ENCODE results near the gene AQP1. TPM values are rescaled to one million over a fixed set of nuclear protein-coding genes. Genes with fewer than 3 reads are reported as not detected.

AQP1 gene
- total RNA-seq, 1 donor from 2014 or later, result 6.0 TPM

DNA sequence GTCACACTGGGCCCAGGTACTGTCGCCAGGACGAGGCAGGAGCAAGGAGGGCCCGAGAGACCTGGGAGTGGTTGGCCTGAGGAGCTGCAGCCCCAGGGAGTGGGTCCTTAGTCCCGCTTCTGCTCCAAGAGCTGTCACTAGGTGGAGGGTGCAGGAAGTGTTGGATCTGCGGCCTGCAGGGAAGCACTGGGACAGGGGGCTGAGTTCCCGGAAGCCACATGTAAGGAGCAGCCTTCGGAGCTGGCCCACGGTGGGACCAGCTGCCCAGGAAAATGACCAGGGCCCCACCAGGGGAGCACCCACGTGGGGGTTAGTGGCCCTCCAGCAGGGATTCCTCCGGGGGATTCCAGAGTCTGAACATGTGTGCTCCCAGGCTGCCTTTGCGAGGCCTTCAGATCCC is 9.2 kb upstream of the AQP1 start:
- Mint-ChIP-seq H3K4me3 (no peak overlapping the region), H3K27me3 (no peaks in the 10 kb centered on the region), H3K36me3 (no peaks in the 10 kb centered on the region), H3K4me1 (ENCODE audit: unreplicated experiment) (peaks cover 12% of the 10 kb centered on the region), H3K27ac (no peak overlapping the region), H3K9me3 (no peaks in the 10 kb centered on the region)
- TF ChIP-seq, protein P1, sequence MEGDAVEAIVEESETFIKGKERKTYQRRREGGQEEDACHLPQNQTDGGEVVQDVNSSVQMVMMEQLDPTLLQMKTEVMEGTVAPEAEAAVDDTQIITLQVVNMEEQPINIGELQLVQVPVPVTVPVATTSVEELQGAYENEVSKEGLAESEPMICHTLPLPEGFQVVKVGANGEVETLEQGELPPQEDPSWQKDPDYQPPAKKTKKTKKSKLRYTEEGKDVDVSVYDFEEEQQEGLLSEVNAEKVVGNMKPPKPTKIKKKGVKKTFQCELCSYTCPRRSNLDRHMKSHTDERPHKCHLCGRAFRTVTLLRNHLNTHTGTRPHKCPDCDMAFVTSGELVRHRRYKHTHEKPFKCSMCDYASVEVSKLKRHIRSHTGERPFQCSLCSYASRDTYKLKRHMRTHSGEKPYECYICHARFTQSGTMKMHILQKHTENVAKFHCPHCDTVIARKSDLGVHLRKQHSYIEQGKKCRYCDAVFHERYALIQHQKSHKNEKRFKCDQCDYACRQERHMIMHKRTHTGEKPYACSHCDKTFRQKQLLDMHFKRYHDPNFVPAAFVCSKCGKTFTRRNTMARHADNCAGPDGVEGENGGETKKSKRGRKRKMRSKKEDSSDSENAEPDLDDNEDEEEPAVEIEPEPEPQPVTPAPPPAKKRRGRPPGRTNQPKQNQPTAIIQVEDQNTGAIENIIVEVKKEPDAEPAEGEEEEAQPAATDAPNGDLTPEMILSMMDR (conservative IDR thresholded peaks at IDR 0.05), result no peak
- no peak for DNase-seq (ENCODE audit: extremely low spot score, unreplicated experiment)

DNA sequence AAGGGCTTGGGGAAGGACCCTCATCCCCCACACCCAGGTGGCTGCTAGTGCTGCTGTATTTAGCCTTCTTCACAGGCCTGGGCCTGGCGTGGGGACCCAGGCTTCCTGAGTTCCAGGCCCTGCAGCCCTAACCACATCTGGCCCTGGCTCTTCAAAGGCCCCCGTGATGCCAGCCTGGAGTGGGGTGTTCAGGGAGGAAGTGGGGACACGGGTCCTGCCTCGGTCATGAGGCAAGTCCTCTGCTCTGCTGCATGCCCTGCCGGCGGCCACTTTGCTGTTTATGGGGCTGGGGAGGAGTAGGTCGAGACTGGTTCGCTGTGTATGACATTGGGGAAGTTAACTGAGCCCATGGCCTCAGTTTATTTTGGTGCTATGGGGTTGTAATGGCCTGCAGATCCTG is 8.5 kb upstream of the AQP1 start:
- H3K4me3 Mint-ChIP-seq, result no peak overlapping the region
- TF ChIP-seq, protein P1 (conservative IDR thresholded peaks at IDR 0.05), result no peak
- H3K4me1 Mint-ChIP-seq (ENCODE audit: unreplicated experiment), result peaks cover 7% of the 10 kb centered on the region
- no peak for DNase-seq (ENCODE audit: extremely low spot score, unreplicated experiment)
- H3K27me3 Mint-ChIP-seq, result no peaks in the 10 kb centered on the region
- no peaks in the 10 kb centered on the region for H3K9me3 Mint-ChIP-seq
- no peak overlapping the region for H3K27ac Mint-ChIP-seq
- no peaks in the 10 kb centered on the region for H3K36me3 Mint-ChIP-seq

DNA sequence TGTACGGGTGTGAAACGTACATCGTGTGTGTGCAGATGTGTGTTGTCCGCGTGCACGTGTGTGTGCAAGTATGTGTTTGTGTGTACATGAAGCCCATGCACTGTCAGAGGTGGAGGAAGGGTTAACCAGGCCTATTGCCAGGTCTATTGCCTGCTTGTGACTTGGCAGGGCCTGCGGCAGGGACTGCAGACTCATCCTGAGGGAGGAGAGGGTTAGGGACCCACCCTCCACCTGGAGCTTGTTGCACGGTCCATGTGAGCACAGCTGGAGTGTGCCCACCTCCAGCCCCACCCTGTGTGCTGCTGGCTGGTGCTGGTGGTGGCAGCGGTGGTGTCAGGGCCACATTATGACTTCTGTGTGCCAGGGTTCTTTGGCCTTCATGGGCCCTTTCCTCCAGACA is 7.1 kb upstream of the AQP1 start:
- Mint-ChIP-seq H3K36me3 (no peaks in the 10 kb centered on the region), H3K27ac (no peak overlapping the region), H3K4me1 (ENCODE audit: unreplicated experiment) (peaks cover 7% of the 10 kb centered on the region), H3K9me3 (no peaks in the 10 kb centered on the region), H3K4me3 (no peak overlapping the region), H3K27me3 (no peaks in the 10 kb centered on the region)
- TF ChIP-seq, protein P1 (conservative IDR thresholded peaks at IDR 0.05), result no peak
- DNase-seq (ENCODE audit: extremely low spot score, unreplicated experiment), result no peak

DNA sequence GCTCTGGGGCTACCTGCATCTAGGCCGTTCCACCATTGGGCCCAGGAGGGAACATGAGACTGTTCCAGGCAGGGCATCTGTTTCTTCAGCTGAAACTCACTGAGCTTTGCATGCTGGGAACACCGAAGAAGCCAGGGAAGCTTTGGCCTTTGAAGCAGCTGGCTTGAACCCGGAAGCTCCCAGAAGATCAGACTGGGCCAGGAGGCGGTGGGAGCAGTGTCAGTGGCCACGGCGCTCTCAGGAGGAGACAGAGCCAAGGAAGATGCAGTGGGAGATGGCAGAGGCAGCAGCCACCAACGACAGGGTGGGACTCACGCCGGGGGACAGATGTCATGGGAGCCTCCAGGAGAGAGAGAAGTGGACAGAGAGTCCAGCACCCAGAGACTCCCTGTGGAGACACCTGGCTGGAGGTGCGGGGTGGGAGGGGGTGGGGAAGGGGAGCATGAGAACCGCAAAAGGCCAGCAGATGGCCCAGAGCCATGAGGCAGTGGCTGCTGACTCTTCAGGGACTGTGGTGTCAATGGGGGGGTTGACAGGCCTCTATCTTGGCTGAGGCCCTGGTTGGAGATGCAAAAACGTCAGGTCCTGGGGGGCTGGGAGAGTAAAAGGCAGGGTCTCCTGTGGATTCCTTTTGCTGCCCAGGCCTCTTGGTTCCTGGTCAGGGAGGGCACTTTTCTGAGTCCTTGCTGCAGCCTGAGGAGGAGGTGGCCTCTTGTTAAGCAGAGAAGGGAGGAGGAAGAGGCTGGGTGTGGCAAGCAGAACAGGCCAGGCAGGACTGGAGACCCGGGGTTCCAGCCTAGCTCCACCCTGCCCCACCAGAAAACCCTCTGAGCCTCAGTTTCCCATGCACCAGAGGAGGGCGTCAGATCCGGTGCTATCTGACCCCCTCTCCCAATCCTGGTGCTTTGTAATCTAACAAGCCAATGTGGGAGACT is 6.3 kb upstream of the AQP1 start:
- DNase-seq (ENCODE audit: extremely low spot score, unreplicated experiment), result no peak
- TF ChIP-seq, protein P1 (conservative IDR thresholded peaks at IDR 0.05), result no peak
- Mint-ChIP-seq H3K27me3 (no peaks in the 10 kb centered on the region), H3K4me1 (ENCODE audit: unreplicated experiment) (peaks cover 7% of the 10 kb centered on the region), H3K36me3 (no peaks in the 10 kb centered on the region), H3K4me3 (no peak overlapping the region), H3K9me3 (no peaks in the 10 kb centered on the region), H3K27ac (no peak overlapping the region)

DNA sequence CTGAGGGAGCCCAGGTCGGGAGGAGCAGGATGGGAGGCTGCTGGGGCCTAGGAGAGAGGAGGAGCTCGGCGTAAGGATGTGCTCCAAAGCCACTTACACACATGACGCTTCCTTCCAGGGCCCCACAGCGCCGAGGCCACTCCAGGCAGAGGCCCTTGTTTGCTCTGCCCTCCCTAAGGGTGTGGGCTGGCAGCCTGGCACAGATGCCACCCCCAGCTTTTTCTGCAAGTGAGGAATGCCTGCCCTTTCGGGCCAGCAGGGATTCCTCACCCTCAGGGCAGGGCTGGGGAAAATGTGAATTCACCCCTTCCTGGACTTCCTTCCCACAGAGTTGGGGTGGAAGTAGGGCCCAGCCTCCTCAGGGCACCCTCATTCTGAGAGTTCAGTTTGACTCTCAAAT is 5.6 kb upstream of the AQP1 start:
- TF ChIP-seq, protein P1 (conservative IDR thresholded peaks at IDR 0.05), result no peak
- no peak for DNase-seq (ENCODE audit: extremely low spot score, unreplicated experiment)
- H3K27ac Mint-ChIP-seq, result no peak overlapping the region
- H3K27me3 Mint-ChIP-seq, result no peaks in the 10 kb centered on the region
- H3K36me3 Mint-ChIP-seq, result no peaks in the 10 kb centered on the region
- H3K9me3 Mint-ChIP-seq, result no peaks in the 10 kb centered on the region
- H3K4me1 Mint-ChIP-seq (ENCODE audit: unreplicated experiment), result peaks cover 13% of the 10 kb centered on the region
- no peak overlapping the region for H3K4me3 Mint-ChIP-seq

All from type B pancreatic cell (in vitro differentiated cells).